Left cardiac atrium (tissue), 4 donors: ENCODE data around the gene LPAR6. TPM values are rescaled to one million over a fixed set of nuclear protein-coding genes. Genes with fewer than 3 reads are reported as not detected.

Experiments
- ATAC-seq, 2 donors: fragments of 200-7000 bp; cut with Tn5 transposase; one replicate each; pipeline ENCODE4 v1.9.1; 2020; ENCODE audit warnings: mild to moderate bottlenecking in 2 of 2, moderate library complexity in 2 of 2
- DNase-seq: peaks from one replicate; pipeline ENCODE4 v3.0.0-alpha.2; 2020
- intact Hi-C, 2 donors: fragments of 100-400 bp; cut with DNase I; formaldehyde crosslinking; loops; one replicate each; pipeline versions ENCODE4 v1.14.1 to v1.15.1; 2022 to 2023
- total RNA-seq, 2 donors: library from RNA; stranded (reverse); fragmentation: NEBNext Ultra II Directional; extraction: Animal tissue kit (Norgen Biotek cat#: 25700); gene quantifications; one replicate each; pipeline ENCODE4 v1.2.1, GENCODE V29; 2021
- donor health status: DM: no; HTN: yes; CAD: no.
- donor health status: DM: no; HTN: yes; CAD: no; lungs with severe emphysema.
- donor health status: DM: yes; HTN: yes; CAD: no.
- donor health status: Dilated cardiomyopathy.

Gene LPAR6
- total RNA-seq, 2 donors from 2014 or later: 13.5 to 15.0 TPM

DNA sequence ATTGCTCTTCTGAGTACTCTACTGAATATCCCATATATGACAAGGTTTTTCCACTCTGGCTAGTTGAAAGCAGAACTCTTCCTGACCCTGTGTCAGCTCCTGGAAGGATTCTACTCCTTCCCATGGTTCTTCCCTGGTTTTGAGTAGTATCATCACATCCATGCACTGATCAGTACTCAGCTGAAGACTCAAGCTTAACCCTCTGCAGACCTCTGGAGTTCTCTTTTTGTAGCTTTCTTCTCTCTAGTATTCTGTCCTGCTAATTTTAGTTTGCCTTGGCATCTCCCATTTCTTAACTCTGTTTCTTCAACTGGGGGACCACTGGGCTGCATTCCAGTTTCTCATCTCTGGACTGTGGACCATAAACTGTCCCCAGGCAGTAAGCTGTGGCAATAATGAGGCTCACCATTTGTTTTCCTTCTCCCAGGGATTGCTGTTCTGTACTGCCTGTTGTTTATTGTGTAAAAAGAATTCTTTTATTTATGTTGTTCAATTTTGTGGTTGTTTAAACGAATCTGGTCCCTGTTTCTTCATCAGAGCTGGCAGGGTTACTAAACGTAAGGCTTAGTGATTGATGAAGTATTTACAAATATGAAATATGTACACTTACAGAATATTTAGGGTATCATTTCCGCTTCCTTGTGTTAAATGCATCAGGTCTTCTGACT is 19.7 kb downstream of the LPAR6 start:
- DNase-seq: no peak
- intact Hi-C loops: no loop called here
- ATAC-seq: no peak

DNA sequence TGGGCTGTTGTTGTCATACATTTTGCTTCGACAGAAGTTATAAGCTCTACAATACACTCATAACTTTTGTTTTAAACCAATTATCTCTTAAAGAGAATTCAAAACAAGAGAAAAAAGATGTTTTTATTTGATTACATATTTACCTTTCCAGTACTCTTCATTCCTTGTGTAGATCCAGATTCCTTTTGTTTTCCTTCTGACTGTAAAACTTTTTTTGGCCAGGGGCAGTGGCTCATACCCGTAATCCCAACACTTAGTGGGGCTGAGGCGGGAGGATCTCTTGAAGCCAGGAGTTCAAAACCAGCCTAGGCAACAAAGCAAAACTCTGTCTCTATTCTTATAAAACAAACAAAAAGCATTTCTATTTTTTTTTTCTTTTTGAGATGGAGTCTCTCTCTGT is 21.7 kb downstream of the LPAR6 start:
- DNase-seq: no peak
- intact Hi-C loops: no loop called here
- no peak for ATAC-seq

DNA sequence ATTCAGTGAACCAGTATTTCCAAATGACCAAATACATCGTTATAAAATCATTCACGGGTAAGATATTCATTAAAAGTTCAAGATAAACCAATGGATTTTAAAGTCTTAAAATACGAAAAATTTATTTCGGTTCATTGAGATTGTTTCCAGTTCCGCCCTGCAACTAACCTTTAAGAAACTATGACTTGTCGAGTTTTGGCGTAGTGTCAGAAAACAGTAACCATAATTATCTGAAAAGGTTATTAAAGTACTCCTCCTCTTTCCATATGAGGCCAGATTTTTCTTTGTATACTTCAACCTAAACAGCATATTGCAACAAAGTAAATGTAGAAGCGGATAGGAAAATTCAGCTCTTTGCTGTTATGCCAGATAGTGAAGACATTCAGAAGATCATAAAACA is 26.1 kb downstream of the LPAR6 start:
- intact Hi-C loops: no loop called here
- ATAC-seq: no peak

GRCh38 chr13:48383384-48383783 is 29.5 kb downstream of the LPAR6 start:
- DNase-seq (no peak), ATAC-seq (no peak)
- intact Hi-C loops: no loop called here

More for the DNA sequence above, 26.1 kb downstream of the LPAR6 start:
- no peak for DNase-seq

- ATAC-seq (no peak), DNase-seq (no peak)
- intact Hi-C loops: no loop called here
These were observed 32.3 kb downstream of the LPAR6 start for GRCh38 chr13:48380581-48380980.

- ATAC-seq: no peak
- DNase-seq: no peak
- intact Hi-C loops: no loop called here
These were observed 35.1 kb downstream of the LPAR6 start for GRCh38 chr13:48377857-48378256.

DNA sequence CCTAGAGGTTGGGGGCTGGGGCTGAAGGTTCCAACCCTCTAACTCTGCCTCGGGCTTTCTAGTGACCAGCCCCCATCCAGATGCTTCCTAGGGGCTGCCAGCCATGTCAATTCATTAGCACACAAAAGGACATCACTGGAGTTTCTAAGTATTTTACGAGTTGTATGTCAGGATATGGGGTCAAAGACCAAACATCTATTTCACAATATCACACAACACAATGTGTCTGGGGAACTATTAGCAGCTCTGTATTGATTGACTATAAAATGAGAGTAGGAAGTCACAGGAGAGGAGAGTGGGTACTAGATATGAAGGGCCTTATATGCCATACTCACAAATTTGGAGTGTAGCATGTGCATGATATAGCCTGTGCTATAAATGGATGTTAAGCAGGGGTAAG is 42.1 kb downstream of the LPAR6 start:
- intact Hi-C loops: no loop called here
- ATAC-seq: no peak

GRCh38 chr13:48369988-48370387 is 42.9 kb downstream of the LPAR6 start:
- no peak for ATAC-seq
- intact Hi-C loops: no loop called here
- no peak for DNase-seq

More for the DNA sequence above, 42.1 kb downstream of the LPAR6 start:
- no peak for DNase-seq

Other genes with a start within 250 kb of the LPAR6 start
- 100 to 1,000 TPM; 537 to 557 TPM for gene ITM2B, start 179.9 kb downstream of the LPAR6 start, total RNA-seq
- 10 to 100 TPM; 24.5 to 25.2 TPM for gene RB1, start 109.4 kb downstream of the LPAR6 start, total RNA-seq
- gene RCBTB2, start 120.0 kb upstream of the LPAR6 start, total RNA-seq: 10 to 100 TPM in 1 of 2 donors, 1 to 10 TPM in 1; 9.7 to 13.9 TPM
- gene CYSLTR2, start 240.8 kb upstream of the LPAR6 start, total RNA-seq: 1 to 10 TPM; 6.1 to 7.0 TPM